ENCODE measurements around the gene TNFRSF25. TPM values are rescaled to one million over a fixed set of nuclear protein-coding genes. Genes with fewer than 3 reads are reported as not detected.

Gene TNFRSF25
- total and polyA plus RNA-seq, 10 of the 15 experiments (the other 5 are each of a cell fraction or from before 2014, with no cell fraction given): 0.23 to 8.6 (median 0.46) TPM; not detected in 5

DNA sequence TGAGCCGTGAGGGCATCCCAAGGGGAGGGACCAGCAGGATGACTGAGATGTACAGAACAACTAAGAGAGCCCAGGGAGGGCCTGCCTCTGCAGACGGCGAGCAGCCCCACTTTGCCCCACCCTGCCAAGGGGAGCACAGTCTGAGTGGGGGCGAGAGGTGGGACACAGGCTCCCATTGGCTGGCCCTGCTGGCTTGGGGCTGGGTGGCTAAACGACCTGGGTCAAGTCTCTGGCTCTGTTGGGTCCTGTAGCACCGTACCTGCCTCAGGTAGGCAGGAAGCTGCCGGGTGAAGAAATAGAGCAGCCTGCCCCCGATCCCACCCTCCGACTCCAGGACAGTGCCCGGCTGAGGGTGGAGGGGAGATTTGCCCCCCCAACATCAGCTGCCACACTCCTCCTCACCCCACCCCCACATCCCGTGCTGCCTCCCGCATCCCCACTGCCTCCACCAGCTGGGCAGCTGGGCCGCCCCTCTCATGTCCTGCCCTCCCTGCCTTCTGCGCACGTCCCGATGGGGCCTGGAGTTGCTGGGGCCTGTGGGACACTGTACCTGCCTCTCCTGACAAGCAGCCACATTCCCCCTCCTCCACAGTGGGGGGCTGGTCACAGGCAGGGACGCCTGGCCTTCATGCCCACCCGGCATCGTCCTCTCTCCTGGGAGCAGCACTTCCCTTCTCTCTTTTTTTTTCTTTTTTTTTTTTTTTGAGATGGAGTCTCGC lies 38.1 kb upstream of the TNFRSF25 start (continued):
- TF ChIP-seq, protein P1, sequence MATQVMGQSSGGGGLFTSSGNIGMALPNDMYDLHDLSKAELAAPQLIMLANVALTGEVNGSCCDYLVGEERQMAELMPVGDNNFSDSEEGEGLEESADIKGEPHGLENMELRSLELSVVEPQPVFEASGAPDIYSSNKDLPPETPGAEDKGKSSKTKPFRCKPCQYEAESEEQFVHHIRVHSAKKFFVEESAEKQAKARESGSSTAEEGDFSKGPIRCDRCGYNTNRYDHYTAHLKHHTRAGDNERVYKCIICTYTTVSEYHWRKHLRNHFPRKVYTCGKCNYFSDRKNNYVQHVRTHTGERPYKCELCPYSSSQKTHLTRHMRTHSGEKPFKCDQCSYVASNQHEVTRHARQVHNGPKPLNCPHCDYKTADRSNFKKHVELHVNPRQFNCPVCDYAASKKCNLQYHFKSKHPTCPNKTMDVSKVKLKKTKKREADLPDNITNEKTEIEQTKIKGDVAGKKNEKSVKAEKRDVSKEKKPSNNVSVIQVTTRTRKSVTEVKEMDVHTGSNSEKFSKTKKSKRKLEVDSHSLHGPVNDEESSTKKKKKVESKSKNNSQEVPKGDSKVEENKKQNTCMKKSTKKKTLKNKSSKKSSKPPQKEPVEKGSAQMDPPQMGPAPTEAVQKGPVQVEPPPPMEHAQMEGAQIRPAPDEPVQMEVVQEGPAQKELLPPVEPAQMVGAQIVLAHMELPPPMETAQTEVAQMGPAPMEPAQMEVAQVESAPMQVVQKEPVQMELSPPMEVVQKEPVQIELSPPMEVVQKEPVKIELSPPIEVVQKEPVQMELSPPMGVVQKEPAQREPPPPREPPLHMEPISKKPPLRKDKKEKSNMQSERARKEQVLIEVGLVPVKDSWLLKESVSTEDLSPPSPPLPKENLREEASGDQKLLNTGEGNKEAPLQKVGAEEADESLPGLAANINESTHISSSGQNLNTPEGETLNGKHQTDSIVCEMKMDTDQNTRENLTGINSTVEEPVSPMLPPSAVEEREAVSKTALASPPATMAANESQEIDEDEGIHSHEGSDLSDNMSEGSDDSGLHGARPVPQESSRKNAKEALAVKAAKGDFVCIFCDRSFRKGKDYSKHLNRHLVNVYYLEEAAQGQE (IDR thresholded peaks at IDR 0.05; ENCODE audit: low read depth, low read length): no peak
- TF ChIP-seq SRF (IDR thresholded peaks at IDR 0.05; ENCODE audit: low read depth in 2 of 2, low read length in 2 of 2) (no peak), YBX1 (IDR thresholded peaks at IDR 0.05) (no peak), ASH2L (IDR thresholded peaks at IDR 0.05; ENCODE audit: borderline replicate concordance, low read depth) (no peak)

DNA sequence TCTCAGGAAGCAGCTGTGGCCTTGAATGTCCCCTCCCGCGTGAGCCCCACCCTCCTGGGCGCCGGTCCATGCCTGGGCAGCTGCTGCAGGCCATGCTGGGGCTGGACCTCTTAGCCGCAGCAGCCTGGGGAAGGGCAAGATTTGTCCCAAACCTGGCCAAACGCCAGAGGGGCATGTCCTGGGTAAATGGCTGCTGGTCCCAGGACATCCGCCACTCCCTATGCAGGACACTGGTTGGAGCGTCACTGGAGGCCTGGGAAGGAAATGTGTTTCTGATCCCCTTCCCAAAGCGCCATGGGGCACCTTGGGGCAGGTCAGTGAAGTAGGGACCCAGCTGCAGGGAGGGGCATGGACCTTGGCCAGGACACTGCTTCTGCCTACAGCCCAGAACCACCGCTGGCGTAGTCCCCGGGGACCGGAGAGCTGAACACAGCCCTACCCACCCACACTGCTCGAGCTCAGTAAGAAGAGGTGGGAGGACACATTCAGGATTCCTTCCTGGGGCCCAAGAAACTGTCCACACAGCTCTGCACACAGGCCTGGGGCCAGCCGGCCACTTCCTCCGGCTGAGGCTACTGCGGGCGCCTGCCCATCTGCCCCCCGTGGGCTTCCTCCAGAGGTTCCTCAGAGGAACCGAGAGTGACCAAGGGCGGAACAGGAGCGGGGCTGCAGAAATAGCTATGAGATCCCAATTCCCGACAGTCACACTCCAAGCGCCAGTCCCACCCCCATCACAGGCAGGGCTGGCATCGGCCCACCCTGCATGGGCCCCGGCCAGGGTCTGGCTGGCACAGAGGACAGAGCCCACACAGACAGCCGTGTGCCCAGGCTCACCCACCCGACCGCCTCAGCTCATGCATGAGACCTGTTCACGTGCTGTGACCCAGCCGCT lies 36.3 kb upstream of the TNFRSF25 start:
- RAD21 ChIA-PET (ENCODE audit: unreplicated experiment): no interaction called here
- Histone ChIP-seq H3K9ac (ENCODE audit: control insufficient read depth, insufficient read depth, low read length) (no peak overlapping the region), H3K4me1 (ENCODE audit: control insufficient read depth, insufficient read depth, low read length) (no peaks in the 10 kb centered on the region), H3K79me2 (ENCODE audit: control insufficient read depth, insufficient read depth, low read length) (no peaks in the 10 kb centered on the region), H4K20me1 (ENCODE audit: control insufficient read depth, insufficient read depth) (no peaks in the 10 kb centered on the region; the same call in 1 of the 2 replicates), H3K36me3 (ENCODE audit: control insufficient read depth in 2 of 2, insufficient read depth in 2 of 2, low read length in 1 of 2) (no peaks in the 10 kb centered on the region), H3K4me3 (no peak overlapping the region), H3K9me3 (replicated peaks; ENCODE audit: control insufficient read depth, insufficient read depth, low read length) (no peaks in the 10 kb centered on the region), H3K27ac (ENCODE audit: control insufficient read depth, insufficient read depth) (no peak overlapping the region), H2AFZ (ENCODE audit: control insufficient read depth, low read depth, low read length) (no peak overlapping the region), H3K27me3 (replicated peaks in 1 of 2; ENCODE audit: control insufficient read depth in 2 of 2, insufficient read depth in 2 of 2, low read length in 1 of 2) (peaks cover 0 to 8% of the 10 kb centered on the region in 2 experiments; a peak in 3 of 4 replicates), H3K4me2 (ENCODE audit: control insufficient read depth, insufficient read depth) (no peak overlapping the region)
- no peak for FAIRE-seq
- SMC1A ChIA-PET (ENCODE audit: uncharacterized antibody, unreplicated experiment): interaction anchor here (0.8 kb wide), 1 partner anchor 10 kb away, joined by 3 read pairs; no protein-coding TSS in a partner anchor
- no TSS peak for BruUV-seq (replicated peaks)
- CTCF ChIA-PET: interaction anchor here (0.9 kb wide), 1 partner anchor 13 kb away, joined by 3 read pairs; no protein-coding TSS in a partner anchor
- WGBS (ENCODE audit: insufficient coverage, insufficient replicate concordance, low lambda C conversion rate, missing lambda C conversion rate): 18% methylated on average over 31 of the region's 31 CpGs
- POLR2A ChIA-PET: interaction anchor here (1.1 kb wide), 1 partner anchor 19 kb away, joined by 3 read pairs; no protein-coding TSS in a partner anchor
- ATAC-seq: no peak
- intact Hi-C loops (cut with micrococcal nuclease; ENCODE audit: unreplicated experiment): no loop called here
- in situ Hi-C loops (cut with MboI): no loop called here
- DNase-seq (ENCODE audit: low read depth, low spot score): no peak
- TF ChIP-seq SIX5 (IDR thresholded peaks at IDR 0.05; ENCODE audit: low read depth, low read length, severe bottlenecking) (no peak), SREBF1 (IDR thresholded peaks at IDR 0.05; ENCODE audit: low read length) (no peak), ESRRA (IDR thresholded peaks at IDR 0.05; ENCODE audit: low read length) (no peak), RAD21 (IDR thresholded peaks at IDR 0.05; ENCODE audit: insufficient read depth, low read depth, low read length) (no peak), POLR2AphosphoS2 (IDR thresholded peaks at IDR 0.05; ENCODE audit: low read depth, low read length) (no peak), SMAD1 (IDR thresholded peaks at IDR 0.05; ENCODE audit: low read depth, partially characterized antibody) (no peak), CHD2 (IDR thresholded peaks at IDR 0.05; ENCODE audit: borderline replicate concordance, low read depth, low read length) (no peak)
- TF ChIP-seq, protein P2, sequence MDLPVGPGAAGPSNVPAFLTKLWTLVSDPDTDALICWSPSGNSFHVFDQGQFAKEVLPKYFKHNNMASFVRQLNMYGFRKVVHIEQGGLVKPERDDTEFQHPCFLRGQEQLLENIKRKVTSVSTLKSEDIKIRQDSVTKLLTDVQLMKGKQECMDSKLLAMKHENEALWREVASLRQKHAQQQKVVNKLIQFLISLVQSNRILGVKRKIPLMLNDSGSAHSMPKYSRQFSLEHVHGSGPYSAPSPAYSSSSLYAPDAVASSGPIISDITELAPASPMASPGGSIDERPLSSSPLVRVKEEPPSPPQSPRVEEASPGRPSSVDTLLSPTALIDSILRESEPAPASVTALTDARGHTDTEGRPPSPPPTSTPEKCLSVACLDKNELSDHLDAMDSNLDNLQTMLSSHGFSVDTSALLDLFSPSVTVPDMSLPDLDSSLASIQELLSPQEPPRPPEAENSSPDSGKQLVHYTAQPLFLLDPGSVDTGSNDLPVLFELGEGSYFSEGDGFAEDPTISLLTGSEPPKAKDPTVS (IDR thresholded peaks at IDR 0.05; ENCODE audit: low read depth, low read length): no peak
- TF ChIP-seq, protein P3, sequence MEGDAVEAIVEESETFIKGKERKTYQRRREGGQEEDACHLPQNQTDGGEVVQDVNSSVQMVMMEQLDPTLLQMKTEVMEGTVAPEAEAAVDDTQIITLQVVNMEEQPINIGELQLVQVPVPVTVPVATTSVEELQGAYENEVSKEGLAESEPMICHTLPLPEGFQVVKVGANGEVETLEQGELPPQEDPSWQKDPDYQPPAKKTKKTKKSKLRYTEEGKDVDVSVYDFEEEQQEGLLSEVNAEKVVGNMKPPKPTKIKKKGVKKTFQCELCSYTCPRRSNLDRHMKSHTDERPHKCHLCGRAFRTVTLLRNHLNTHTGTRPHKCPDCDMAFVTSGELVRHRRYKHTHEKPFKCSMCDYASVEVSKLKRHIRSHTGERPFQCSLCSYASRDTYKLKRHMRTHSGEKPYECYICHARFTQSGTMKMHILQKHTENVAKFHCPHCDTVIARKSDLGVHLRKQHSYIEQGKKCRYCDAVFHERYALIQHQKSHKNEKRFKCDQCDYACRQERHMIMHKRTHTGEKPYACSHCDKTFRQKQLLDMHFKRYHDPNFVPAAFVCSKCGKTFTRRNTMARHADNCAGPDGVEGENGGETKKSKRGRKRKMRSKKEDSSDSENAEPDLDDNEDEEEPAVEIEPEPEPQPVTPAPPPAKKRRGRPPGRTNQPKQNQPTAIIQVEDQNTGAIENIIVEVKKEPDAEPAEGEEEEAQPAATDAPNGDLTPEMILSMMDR (IDR thresholded peaks at IDR 0.05 in 2 of 3, conservative IDR thresholded peaks at IDR 0.05 in 1 of 3; ENCODE audit: control insufficient read depth in 2 of 3, extremely low read depth in 1 of 3, insufficient read depth in 1 of 3, low read depth in 3 of 3, low read length in 3 of 3): no peak
